Measurements from ENCODE around the gene PCSK6.

PCSK6 gene

DNA sequence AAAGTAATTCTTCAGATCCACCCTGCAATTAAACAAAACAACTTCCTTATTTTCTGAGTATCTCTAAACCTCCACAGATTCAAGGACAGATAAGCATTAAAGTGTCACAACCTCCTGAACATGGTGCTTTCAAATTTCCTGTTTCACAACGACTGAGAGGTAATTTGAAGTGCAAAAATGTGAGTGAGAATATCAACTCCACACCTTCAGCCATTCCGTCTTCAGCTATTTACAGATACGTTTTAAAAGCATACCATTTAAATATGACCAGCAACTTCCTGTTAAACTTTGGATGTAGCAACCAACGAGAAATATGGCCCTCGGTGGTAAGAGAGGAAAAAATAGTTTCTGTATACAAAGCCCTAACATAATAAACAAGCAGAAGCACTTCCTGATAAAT, 32.1 kb upstream of the PCSK6 start:
- peak overlapping the region; percentile 52 for H3K4me2 ChIP-seq (ENCODE audit: low read depth, low read length, poor library complexity, severe bottlenecking)
- H3K9me3 ChIP-seq (ENCODE audit: insufficient read depth, low read depth, low read length): peaks cover 12% of the 10 kb centered on the region; the same call in 1 of the 2 replicates
- peak overlapping the region; percentile 24; the same call in 1 of the 2 replicates for H2AFZ ChIP-seq (ENCODE audit: low read length)
- no peaks in the 10 kb centered on the region for H4K20me1 ChIP-seq (ENCODE audit: insufficient read depth, low read length, poor library complexity, severe bottlenecking)
- peaks cover 22% of the 10 kb centered on the region for H3K4me1 ChIP-seq (ENCODE audit: insufficient read depth, low read length, poor library complexity, severe bottlenecking)
- H3F3A ChIP-seq (ENCODE audit: low read depth): no peaks in the 10 kb centered on the region
- H3K4me3 ChIP-seq (ENCODE audit: low read length, poor library complexity, severe bottlenecking): peak overlapping the region; percentile 25
- no peaks in the 10 kb centered on the region for H3K9me2 ChIP-seq (replicated peaks; ENCODE audit: low read depth, low read length)
- no peaks in the 10 kb centered on the region for H3K27me3 ChIP-seq (ENCODE audit: insufficient read depth, low read length, poor library complexity, severe bottlenecking)
- no peaks in the 10 kb centered on the region for H3K79me2 ChIP-seq (ENCODE audit: insufficient read depth, low read length)
- H3K36me3 ChIP-seq (ENCODE audit: insufficient read depth, low read length): no peaks in the 10 kb centered on the region
- TF ChIP-seq, protein P1, sequence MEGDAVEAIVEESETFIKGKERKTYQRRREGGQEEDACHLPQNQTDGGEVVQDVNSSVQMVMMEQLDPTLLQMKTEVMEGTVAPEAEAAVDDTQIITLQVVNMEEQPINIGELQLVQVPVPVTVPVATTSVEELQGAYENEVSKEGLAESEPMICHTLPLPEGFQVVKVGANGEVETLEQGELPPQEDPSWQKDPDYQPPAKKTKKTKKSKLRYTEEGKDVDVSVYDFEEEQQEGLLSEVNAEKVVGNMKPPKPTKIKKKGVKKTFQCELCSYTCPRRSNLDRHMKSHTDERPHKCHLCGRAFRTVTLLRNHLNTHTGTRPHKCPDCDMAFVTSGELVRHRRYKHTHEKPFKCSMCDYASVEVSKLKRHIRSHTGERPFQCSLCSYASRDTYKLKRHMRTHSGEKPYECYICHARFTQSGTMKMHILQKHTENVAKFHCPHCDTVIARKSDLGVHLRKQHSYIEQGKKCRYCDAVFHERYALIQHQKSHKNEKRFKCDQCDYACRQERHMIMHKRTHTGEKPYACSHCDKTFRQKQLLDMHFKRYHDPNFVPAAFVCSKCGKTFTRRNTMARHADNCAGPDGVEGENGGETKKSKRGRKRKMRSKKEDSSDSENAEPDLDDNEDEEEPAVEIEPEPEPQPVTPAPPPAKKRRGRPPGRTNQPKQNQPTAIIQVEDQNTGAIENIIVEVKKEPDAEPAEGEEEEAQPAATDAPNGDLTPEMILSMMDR (conservative IDR thresholded peaks at IDR 0.05; ENCODE audit: low read length): no peak
- no peak for TF ChIP-seq EZH2phosphoT487 (IDR thresholded peaks at IDR 0.05; ENCODE audit: borderline replicate concordance)
- no peak overlapping the region for H3K9ac ChIP-seq (ENCODE audit: low read depth, low read length, poor library complexity, severe bottlenecking)

DNA sequence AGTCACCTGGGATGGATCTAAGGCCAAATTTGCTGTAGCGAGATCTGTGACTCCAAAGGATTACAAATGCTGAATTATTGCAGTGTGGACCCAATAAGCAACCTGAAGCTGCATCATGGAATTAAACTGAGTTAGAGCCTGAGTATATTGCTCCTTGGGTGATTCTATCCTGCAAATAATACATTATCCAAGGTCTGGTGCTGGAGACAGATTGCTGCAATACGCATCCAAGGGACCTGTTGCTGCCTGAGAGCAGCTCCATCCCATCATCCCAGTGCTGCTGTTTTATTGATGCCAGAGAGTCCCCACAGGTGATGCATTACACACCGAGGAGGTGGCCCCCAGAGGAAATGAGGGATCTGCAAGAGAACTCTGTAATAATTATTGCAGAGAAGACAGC, 31.6 kb upstream of the PCSK6 start:
- TF ChIP-seq, protein P1 (conservative IDR thresholded peaks at IDR 0.05; ENCODE audit: low read length): no peak
- TF ChIP-seq EZH2phosphoT487 (IDR thresholded peaks at IDR 0.05; ENCODE audit: borderline replicate concordance): no peak
- Histone ChIP-seq H3K36me3 (ENCODE audit: insufficient read depth, low read length) (no peaks in the 10 kb centered on the region), H3F3A (ENCODE audit: low read depth) (no peaks in the 10 kb centered on the region), H4K20me1 (ENCODE audit: insufficient read depth, low read length, poor library complexity, severe bottlenecking) (no peaks in the 10 kb centered on the region), H3K4me1 (ENCODE audit: insufficient read depth, low read length, poor library complexity, severe bottlenecking) (peaks cover 22% of the 10 kb centered on the region), H3K27me3 (ENCODE audit: insufficient read depth, low read length, poor library complexity, severe bottlenecking) (no peaks in the 10 kb centered on the region), H3K9ac (ENCODE audit: low read depth, low read length, poor library complexity, severe bottlenecking) (no peak overlapping the region), H3K9me2 (replicated peaks; ENCODE audit: low read depth, low read length) (no peaks in the 10 kb centered on the region), H3K4me3 (ENCODE audit: low read length, poor library complexity, severe bottlenecking) (peak overlapping the region; percentile 25), H3K4me2 (ENCODE audit: low read depth, low read length, poor library complexity, severe bottlenecking) (peak overlapping the region; percentile 52), H3K9me3 (ENCODE audit: insufficient read depth, low read depth, low read length) (peaks cover 12% of the 10 kb centered on the region; the same call in 1 of the 2 replicates), H3K79me2 (ENCODE audit: insufficient read depth, low read length) (no peaks in the 10 kb centered on the region), H2AFZ (ENCODE audit: low read length) (peak overlapping the region; percentile 24; the same call in 1 of the 2 replicates)

DNA sequence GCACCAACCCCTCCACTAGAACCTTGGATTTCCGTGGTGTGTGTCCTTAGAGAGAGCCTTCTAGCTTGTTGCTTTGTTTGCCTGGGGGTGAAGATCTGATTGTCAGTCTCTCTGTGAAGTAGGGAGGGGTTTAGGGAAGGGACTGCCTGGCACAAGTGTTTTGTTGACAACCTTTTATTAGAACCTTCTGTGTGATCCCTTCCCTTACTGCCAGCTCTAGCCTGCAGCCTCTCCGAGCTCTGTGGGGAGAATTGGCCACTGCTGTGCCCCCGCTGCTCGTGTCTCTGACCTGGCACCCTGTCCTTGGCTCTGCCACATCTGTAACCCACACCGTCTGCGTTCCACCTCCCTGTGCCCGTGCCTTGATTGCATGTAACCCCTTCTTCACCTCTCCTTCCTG, 30.9 kb upstream of the PCSK6 start:
- H4K20me1 ChIP-seq (ENCODE audit: insufficient read depth, low read length, poor library complexity, severe bottlenecking): no peaks in the 10 kb centered on the region
- H3K4me1 ChIP-seq (ENCODE audit: insufficient read depth, low read length, poor library complexity, severe bottlenecking): peaks cover 22% of the 10 kb centered on the region
- H3F3A ChIP-seq (ENCODE audit: low read depth): no peaks in the 10 kb centered on the region
- H3K9me2 ChIP-seq (replicated peaks; ENCODE audit: low read depth, low read length): no peaks in the 10 kb centered on the region
- H3K9ac ChIP-seq (ENCODE audit: low read depth, low read length, poor library complexity, severe bottlenecking): no peak overlapping the region
- H3K79me2 ChIP-seq (ENCODE audit: insufficient read depth, low read length): no peaks in the 10 kb centered on the region
- TF ChIP-seq, protein P1 (conservative IDR thresholded peaks at IDR 0.05; ENCODE audit: low read length): no peak
- TF ChIP-seq EZH2phosphoT487 (IDR thresholded peaks at IDR 0.05; ENCODE audit: borderline replicate concordance): no peak
- H3K27me3 ChIP-seq (ENCODE audit: insufficient read depth, low read length, poor library complexity, severe bottlenecking): no peaks in the 10 kb centered on the region
- H3K9me3 ChIP-seq (ENCODE audit: insufficient read depth, low read depth, low read length): peaks cover 13% of the 10 kb centered on the region; the same call in 1 of the 2 replicates
- no peaks in the 10 kb centered on the region for H3K36me3 ChIP-seq (ENCODE audit: insufficient read depth, low read length)
- H3K4me2 ChIP-seq (ENCODE audit: low read depth, low read length, poor library complexity, severe bottlenecking): no peak overlapping the region
- H3K4me3 ChIP-seq (ENCODE audit: low read length, poor library complexity, severe bottlenecking): no peak overlapping the region
- no peak overlapping the region for H2AFZ ChIP-seq (ENCODE audit: low read length)
